A549 treated with DMSO at 1 μM for 4 hours (cell line): Measurements from ENCODE around the gene AIMP1. TPM values are rescaled to one million over a fixed set of nuclear protein-coding genes. Genes with fewer than 3 reads are reported as not detected.

Experiments used
- total RNA-seq: library from RNA; stranded (reverse); fragments of 200-300 nt; extraction: Qiagen RNA extraction; gene quantifications from 5 replicates; pipeline ENCODE4 v1.2.3, GENCODE V29; 2022; ENCODE audit warnings: low read depth

The AIMP1 gene
- total RNA-seq: 35.2 to 56.0 TPM (median 48.1 TPM) in 5 replicates

GRCh38 chr4:106315968-106316772 lies at the start of gene AIMP1, which contains the start of gene TBCK:
Gene AIMP1, plus strand, starts transcription at chr4:106316550. Its CDS starts 8,460 bp downstream, at chr4:106325010.
Gene TBCK, minus strand, starts transcription at chr4:106316209. Its CDS starts 7,249 bp downstream, at chr4:106308960.

GRCh38 chr4:106368678-106369077 lies 52.3 kb downstream of the AIMP1 start, which contains the start of gene GIMD1:
Gene GIMD1, minus strand, starts transcription at chr4:106368778. Its CDS starts 1,343 bp downstream, at chr4:106367435.

Other genes with a start within 250 kb of the AIMP1 start
- gene TBCK, start 341 bp upstream of the AIMP1 start, total RNA-seq: 2.9 to 4.5 TPM (median 3.1 TPM) in 5 replicates
- not detected in 5 replicates for gene GIMD1, start 52.2 kb downstream of the AIMP1 start, total RNA-seq